ENCODE results near the gene INSIG2. TPM values are rescaled to one million over a fixed set of nuclear protein-coding genes. Genes with fewer than 3 reads are reported as not detected.

The INSIG2 gene
- total and polyA plus RNA-seq, 9 of the 15 experiments (the other 6 are each of a cell fraction or from before 2014, with no cell fraction given): 1.5 to 34.2 (median 6.4) TPM

- no peak for TF ChIP-seq PRDM10 (IDR thresholded peaks at IDR 0.05; ENCODE audit: partially characterized antibody)
Measured at GRCh38 chr2:118040891-118041290, 47.4 kb upstream of the INSIG2 start (continued).

DNA sequence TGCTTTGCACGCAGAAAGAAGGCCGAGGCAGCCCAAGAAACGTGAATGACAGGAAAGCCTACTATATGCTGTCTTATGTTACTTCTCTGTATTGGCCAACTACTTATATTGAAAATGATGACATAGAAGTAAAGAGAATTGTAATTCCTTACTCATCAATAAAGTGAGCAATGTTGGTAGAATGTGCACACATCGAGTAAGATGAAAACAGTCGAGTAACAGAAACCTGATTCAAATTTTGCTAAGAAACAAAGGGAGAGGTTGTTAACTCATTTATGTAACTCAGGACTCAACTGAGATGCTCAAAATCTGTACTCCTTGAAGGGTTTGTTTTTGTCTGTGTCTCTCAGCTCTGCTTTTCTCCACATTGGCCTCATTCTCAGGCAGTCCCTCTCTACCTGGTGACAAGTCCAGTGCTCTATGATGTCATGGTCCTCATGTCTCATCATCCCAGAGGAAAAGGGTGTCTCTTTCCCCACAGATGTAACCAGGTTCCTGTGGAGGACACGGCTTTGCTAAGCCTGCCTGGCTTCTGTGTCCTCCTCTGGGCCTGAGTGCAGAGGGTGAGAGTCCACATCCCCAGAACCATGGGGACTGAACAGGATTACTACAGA, 44.1 kb upstream of the INSIG2 start:
- intact Hi-C loops (cut with micrococcal nuclease): loop anchor here (5.0 kb wide), 1 partner anchor 178 kb away; no protein-coding TSS in a partner anchor
- no TSS peak for BruUV-seq (replicated peaks)
- CTCF ChIA-PET (ENCODE audit: low intra/inter-chr PET ratio): no interaction called here
- H3K79me2 ChIP-seq (ENCODE audit: control insufficient read depth, insufficient read depth, low read length): no peaks in the 10 kb centered on the region
- H2AFZ ChIP-seq (ENCODE audit: low read depth, low read length): no peak overlapping the region
- H3K9me1 ChIP-seq (ENCODE audit: control insufficient read depth, insufficient read depth, low read length): no peaks in the 10 kb centered on the region
- H3K4me1 ChIP-seq (replicated peaks in 1 of 2; ENCODE audit: control insufficient read depth in 2 of 2, insufficient read depth in 2 of 2, low read length in 2 of 2): no peaks in the 10 kb centered on the region
- no peak overlapping the region for H3K4me2 ChIP-seq (ENCODE audit: insufficient read depth, low read length)
- DNase-seq (ENCODE audit: extremely low read depth in 1 of 4, low spot score in 3 of 4): no peak
- H3K27me3 ChIP-seq (ENCODE audit: control insufficient read depth in 2 of 2, insufficient read depth in 2 of 2, low read length in 2 of 2): peaks cover 3 to 10% of the 10 kb centered on the region in 2 experiments; a peak in 2 of 5 replicates
- TF ChIP-seq ZNF668 (CRISPR knock-in tag; IDR thresholded peaks at IDR 0.05) (no peak), PURB (CRISPR knock-in tag; IDR thresholded peaks at IDR 0.05; ENCODE audit: low read depth) (no peak), ZNF551 (CRISPR knock-in tag; IDR thresholded peaks at IDR 0.05) (no peak), HDAC1 (IDR thresholded peaks at IDR 0.05) (no peak), ZNF347 (CRISPR knock-in tag; IDR thresholded peaks at IDR 0.05; ENCODE audit: low read depth) (no peak), CBX2 (IDR thresholded peaks at IDR 0.05; ENCODE audit: insufficient read depth, low read length, poor library complexity, severe bottlenecking) (no peak), SIN3B (IDR thresholded peaks at IDR 0.05; ENCODE audit: low read depth) (no peak), KAT2B (IDR thresholded peaks at IDR 0.05; ENCODE audit: low read depth, low read length) (no peak), ZNF24 (IDR thresholded peaks at IDR 0.05) (no peak), CHD1 (IDR thresholded peaks at IDR 0.05; ENCODE audit: low read length) (no peak)
- TF ChIP-seq, protein P1, sequence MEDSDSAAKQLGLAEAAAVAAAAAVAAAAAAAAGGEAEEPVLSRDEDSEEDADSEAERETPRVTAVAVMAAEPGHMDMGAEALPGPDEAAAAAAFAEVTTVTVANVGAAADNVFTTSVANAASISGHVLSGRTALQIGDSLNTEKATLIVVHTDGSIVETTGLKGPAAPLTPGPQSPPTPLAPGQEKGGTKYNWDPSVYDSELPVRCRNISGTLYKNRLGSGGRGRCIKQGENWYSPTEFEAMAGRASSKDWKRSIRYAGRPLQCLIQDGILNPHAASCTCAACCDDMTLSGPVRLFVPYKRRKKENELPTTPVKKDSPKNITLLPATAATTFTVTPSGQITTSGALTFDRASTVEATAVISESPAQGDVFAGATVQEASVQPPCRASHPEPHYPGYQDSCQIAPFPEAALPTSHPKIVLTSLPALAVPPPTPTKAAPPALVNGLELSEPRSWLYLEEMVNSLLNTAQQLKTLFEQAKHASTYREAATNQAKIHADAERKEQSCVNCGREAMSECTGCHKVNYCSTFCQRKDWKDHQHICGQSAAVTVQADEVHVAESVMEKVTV (CRISPR knock-in tag; IDR thresholded peaks at IDR 0.05): no peak
- TF ChIP-seq, protein P2, sequence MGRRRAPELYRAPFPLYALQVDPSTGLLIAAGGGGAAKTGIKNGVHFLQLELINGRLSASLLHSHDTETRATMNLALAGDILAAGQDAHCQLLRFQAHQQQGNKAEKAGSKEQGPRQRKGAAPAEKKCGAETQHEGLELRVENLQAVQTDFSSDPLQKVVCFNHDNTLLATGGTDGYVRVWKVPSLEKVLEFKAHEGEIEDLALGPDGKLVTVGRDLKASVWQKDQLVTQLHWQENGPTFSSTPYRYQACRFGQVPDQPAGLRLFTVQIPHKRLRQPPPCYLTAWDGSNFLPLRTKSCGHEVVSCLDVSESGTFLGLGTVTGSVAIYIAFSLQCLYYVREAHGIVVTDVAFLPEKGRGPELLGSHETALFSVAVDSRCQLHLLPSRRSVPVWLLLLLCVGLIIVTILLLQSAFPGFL (CRISPR knock-in tag; IDR thresholded peaks at IDR 0.05): no peak
- no peaks in the 10 kb centered on the region for H4K20me1 ChIP-seq (replicated peaks; ENCODE audit: control insufficient read depth, insufficient read depth, low read length)
- 0% methylated on average over 6 of the region's 6 CpGs for WGBS (ENCODE audit: insufficient coverage, low coverage, missing lambda C conversion rate)
- no peak overlapping the region; a peak in 1 of 4 replicates for H3K9ac ChIP-seq (ENCODE audit: insufficient read depth in 1 of 2, low read depth in 2 of 2, low read length in 2 of 2)
- POLR2A ChIA-PET: no interaction called here
- H3K9me3 ChIP-seq (replicated peaks; ENCODE audit: control insufficient read depth, insufficient read depth, low read depth, low read length): no peaks in the 10 kb centered on the region
- H3K27ac ChIP-seq (ENCODE audit: extremely low read depth, low read depth, low read length): no peak overlapping the region
- in situ Hi-C loops (cut with MboI): no loop called here
- no peak overlapping the region for H3K4me3 ChIP-seq
- FAIRE-seq: no peak
- H3K36me3 ChIP-seq (ENCODE audit: control insufficient read depth, insufficient read depth, low read length): no peaks in the 10 kb centered on the region
- no peak for ATAC-seq
